GM23338 (cell line): ENCODE data around the gene PPP1R9B. TPM values are rescaled to one million over a fixed set of nuclear protein-coding genes. Genes with fewer than 3 reads are reported as not detected.
A peak's percentile ranks its signal among the peaks of the same experiment; 100 is the strongest.

Source experiments
- ATAC-seq: fragments of 200-7000 bp; cut with Tn5 transposase; 3 replicates; pipeline ENCODE4 v1.9.1; 2020
- DNase-seq: peaks from one replicate; pipeline ENCODE4 v3.0.0-alpha.2; 2015; ENCODE audit warnings: low spot score
- H2AFZ ChIP-seq: fragments of 200-600 bp; sonication (generic); 2 replicates; pipeline ENCODE4 v1.8.0; 2016; ENCODE audit warnings: antibody characterized with exemption, mild to moderate bottlenecking, moderate library complexity
- H3F3A ChIP-seq: fragments of 200-600 bp; sonication (generic); replicated peaks from 2 replicates; pipeline ENCODE4 v1.8.0; 2017; ENCODE audit warnings: antibody characterized with exemption, mixed run types, low read depth
- H3K27ac ChIP-seq: fragments of 200-600 bp; sonication (generic); 2 replicates; pipeline ENCODE4 v1.6.1; 2016; ENCODE audit warnings: low read depth
- H3K27me3 ChIP-seq: fragments of 200-600 bp; sonication (generic); 2 replicates; pipeline ENCODE4 v1.8.0; 2016; ENCODE audit warnings: mild to moderate bottlenecking, mixed run types, moderate library complexity; ENCODE audit not compliant: insufficient read depth
- H3K36me3 ChIP-seq: fragments of 200-600 bp; sonication (generic); 2 replicates; pipeline ENCODE4 v1.8.0; 2016; ENCODE audit warnings: mild to moderate bottlenecking; ENCODE audit not compliant: insufficient read depth
- H3K4me1 ChIP-seq: fragments of 200-600 bp; sonication (generic); 2 replicates; pipeline ENCODE4 v1.8.0; 2016; ENCODE audit warnings: mild to moderate bottlenecking, moderate library complexity; ENCODE audit not compliant: insufficient read depth
- H3K4me2 ChIP-seq: fragments of 200-600 bp; sonication (generic); 2 replicates; pipeline ENCODE4 v1.7.1; 2017; ENCODE audit warnings: mixed run types
- H3K4me3 ChIP-seq: fragments of 200-600 bp; sonication (generic); 2 replicates; pipeline ENCODE4 v1.6.1; 2016; ENCODE audit warnings: mixed run types
- H3K79me2 ChIP-seq: fragments of 200-600 bp; sonication (generic); replicated peaks from 2 replicates; pipeline ENCODE4 v1.8.0; 2017; ENCODE audit warnings: mild to moderate bottlenecking; ENCODE audit not compliant: insufficient read depth
- H3K9me2 ChIP-seq: fragments of 200-600 bp; sonication (generic); 2 replicates; pipeline ENCODE4 v1.8.0; 2017; ENCODE audit not compliant: insufficient read depth
- H4K20me1 ChIP-seq: fragments of 200-600 bp; sonication (generic); replicated peaks from 2 replicates; pipeline ENCODE4 v1.8.0; 2017; ENCODE audit warnings: mild to moderate bottlenecking; ENCODE audit not compliant: insufficient read depth
- H3K27ac Mint-ChIP-seq: 2 replicates; pipeline ENCODE4 v1.8.0; 2020; ENCODE audit warnings: inconsistent platforms, mild to moderate bottlenecking, moderate library complexity, mixed read lengths
- H3K27me3 Mint-ChIP-seq: 3 replicates; pipeline ENCODE4 v1.8.0; 2022; ENCODE audit warnings: low read depth, mild to moderate bottlenecking, moderate library complexity, mixed read lengths, inconsistent platforms; ENCODE audit not compliant: insufficient read depth, poor library complexity
- H3K36me3 Mint-ChIP-seq: 3 replicates; pipeline ENCODE4 v1.8.0; 2021; ENCODE audit warnings: low read depth, mild to moderate bottlenecking, inconsistent platforms, moderate library complexity, mixed read lengths
- H3K4me1 Mint-ChIP-seq: 3 replicates; pipeline ENCODE4 v1.8.0; 2020; ENCODE audit warnings: mild to moderate bottlenecking, inconsistent platforms, mixed read lengths
- H3K4me3 Mint-ChIP-seq: 3 replicates; pipeline ENCODE4 v1.8.0; 2021; ENCODE audit warnings: moderate library complexity, mild to moderate bottlenecking, inconsistent platforms, mixed read lengths
- H3K9me3 Mint-ChIP-seq: 3 replicates; pipeline ENCODE4 v1.8.0; 2020; ENCODE audit warnings: moderate library complexity, mild to moderate bottlenecking, inconsistent platforms, mixed read lengths
- CREB1 ChIP-seq: fragments of 250-450 bp; sonication (Bioruptor Pico); IDR thresholded peaks from 2 replicates; pipeline ENCODE4 v1.5.0; 2020; ENCODE audit warnings: low read depth, mild to moderate bottlenecking, moderate library complexity
- EZH2 ChIP-seq: fragments of 200-600 bp; sonication (generic); IDR thresholded peaks from one replicate; pipeline ENCODE4 v1.8.0; 2017; ENCODE audit warnings: antibody characterized with exemption, mild to moderate bottlenecking, low read depth; ENCODE audit not compliant: unreplicated experiment
- ZNF331 ChIP-seq: fragments of 250-450 bp; sonication (Bioruptor Pico); IDR thresholded peaks from 2 replicates; pipeline ENCODE4 v1.5.0; 2020; ENCODE audit warnings: low read depth, mild to moderate bottlenecking, moderate library complexity
- polyA plus RNA-seq: library from polyadenylated mRNA; unstranded; fragments of >200 nt; fragmentation: Nextera tagmentation; extraction: Ambion mirVana; gene quantifications from 2 replicates; pipeline ENCODE4 v1.2.1, GENCODE V29; 2016
- total RNA-seq: library from RNA; depleted of rRNA; stranded (reverse); fragments of >200 nt; shearing (Covaris generic); gene quantifications from 2 replicates; pipeline ENCODE4 v1.2.3, GENCODE V29; 2014
- TF ChIP-seq, protein P1 (sequence below): IDR thresholded peaks from 2 replicates; pipeline ENCODE4 v1.6.1; 2016; ENCODE audit warnings: antibody characterized with exemption
- TF ChIP-seq, protein P2 (sequence below), 2 experiments: fragments of 200-600 bp in 1 of 2; sonication (generic) in 1 of 2; conservative IDR thresholded peaks; 2 replicates each; pipeline versions ENCODE4 v1.5.1 to v1.6.1; 2016 to 2017; ENCODE audit warnings: antibody characterized with exemption in 2 of 2, low read depth in 2 of 2, mild to moderate bottlenecking in 2 of 2, moderate library complexity in 1 of 2

The PPP1R9B gene
- total and polyA plus RNA-seq, 2 experiments from 2014 or later: 2.1 to 10.5 TPM

DNA sequence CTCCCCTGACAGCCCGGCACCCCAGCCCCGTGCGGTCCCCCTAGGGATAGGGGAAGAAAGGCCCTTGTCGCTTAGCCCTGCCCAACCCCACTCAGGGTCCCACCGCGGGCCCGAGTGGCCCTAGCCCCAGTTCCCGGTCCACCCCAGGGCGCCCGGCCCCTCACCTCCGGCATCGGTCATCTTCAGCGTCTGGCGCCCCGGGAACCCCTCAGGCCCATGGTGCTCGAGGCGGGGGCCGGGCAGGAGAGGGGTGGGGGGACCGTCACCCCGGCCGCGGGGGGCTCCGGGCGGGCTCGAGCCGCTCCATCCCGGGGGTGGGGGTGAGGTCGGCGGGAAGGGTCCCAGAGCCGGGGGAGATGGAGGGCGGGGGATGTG is 21.1 kb downstream of the PPP1R9B start (continued):
- TF ChIP-seq, protein P1, sequence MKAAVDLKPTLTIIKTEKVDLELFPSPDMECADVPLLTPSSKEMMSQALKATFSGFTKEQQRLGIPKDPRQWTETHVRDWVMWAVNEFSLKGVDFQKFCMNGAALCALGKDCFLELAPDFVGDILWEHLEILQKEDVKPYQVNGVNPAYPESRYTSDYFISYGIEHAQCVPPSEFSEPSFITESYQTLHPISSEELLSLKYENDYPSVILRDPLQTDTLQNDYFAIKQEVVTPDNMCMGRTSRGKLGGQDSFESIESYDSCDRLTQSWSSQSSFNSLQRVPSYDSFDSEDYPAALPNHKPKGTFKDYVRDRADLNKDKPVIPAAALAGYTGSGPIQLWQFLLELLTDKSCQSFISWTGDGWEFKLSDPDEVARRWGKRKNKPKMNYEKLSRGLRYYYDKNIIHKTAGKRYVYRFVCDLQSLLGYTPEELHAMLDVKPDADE: no peak
- TF ChIP-seq, protein P2, sequence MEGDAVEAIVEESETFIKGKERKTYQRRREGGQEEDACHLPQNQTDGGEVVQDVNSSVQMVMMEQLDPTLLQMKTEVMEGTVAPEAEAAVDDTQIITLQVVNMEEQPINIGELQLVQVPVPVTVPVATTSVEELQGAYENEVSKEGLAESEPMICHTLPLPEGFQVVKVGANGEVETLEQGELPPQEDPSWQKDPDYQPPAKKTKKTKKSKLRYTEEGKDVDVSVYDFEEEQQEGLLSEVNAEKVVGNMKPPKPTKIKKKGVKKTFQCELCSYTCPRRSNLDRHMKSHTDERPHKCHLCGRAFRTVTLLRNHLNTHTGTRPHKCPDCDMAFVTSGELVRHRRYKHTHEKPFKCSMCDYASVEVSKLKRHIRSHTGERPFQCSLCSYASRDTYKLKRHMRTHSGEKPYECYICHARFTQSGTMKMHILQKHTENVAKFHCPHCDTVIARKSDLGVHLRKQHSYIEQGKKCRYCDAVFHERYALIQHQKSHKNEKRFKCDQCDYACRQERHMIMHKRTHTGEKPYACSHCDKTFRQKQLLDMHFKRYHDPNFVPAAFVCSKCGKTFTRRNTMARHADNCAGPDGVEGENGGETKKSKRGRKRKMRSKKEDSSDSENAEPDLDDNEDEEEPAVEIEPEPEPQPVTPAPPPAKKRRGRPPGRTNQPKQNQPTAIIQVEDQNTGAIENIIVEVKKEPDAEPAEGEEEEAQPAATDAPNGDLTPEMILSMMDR (conservative IDR thresholded peaks at IDR 0.05; ENCODE audit: low read depth in 2 of 2): no peak

DNA sequence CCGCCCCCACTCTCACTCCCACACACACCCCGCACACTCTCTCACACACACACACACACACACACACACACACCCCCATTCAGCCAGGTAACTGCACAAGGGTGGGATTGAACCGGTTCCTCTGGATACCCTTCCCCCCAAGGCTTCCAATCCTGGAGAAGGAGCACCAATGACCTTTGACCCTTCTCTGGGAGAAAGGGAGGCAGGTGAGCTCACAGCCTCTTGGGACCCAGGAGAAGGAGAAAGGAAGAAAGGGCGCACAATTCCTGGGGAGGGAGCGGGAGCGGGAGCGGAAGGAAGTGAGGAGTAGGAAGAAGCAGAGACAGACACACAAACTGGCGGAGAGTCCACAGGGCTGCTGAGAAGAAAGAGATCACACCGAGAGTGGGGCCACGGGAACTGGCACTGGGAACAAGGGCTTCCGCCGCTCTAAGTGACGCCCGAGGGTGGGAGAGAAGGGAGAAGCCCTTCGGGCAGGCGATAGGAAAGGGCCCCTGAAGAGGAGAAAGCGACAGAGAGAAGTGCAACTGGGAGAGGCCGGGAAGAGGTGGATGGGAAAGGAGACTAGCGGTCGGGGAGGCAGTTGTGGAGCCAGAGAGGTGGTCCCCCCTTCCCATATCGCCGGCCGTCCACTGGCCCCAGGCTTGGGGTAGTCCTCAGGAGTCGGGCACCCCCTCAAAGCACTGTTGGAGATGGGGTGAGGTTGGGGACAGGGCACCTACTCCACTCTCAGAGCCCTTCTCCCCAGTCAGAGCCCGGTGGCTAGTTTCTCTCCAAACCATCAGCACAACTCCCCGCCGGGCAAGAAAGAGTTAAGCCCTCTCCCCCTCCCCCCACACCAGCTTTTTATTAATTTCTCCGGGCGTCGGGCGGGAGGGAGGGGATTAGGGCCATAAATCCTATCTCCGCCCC is 21.8 kb downstream of the PPP1R9B start:
- Histone ChIP-seq H3K4me1 (peaks cover 32% of the 10 kb centered on the region), H3K79me2 (no peaks in the 10 kb centered on the region), H2AFZ (peak overlapping the region; percentile 70), H3F3A (no peaks in the 10 kb centered on the region; the same call in 1 of the 2 replicates), H3K27me3 (peaks cover 42% of the 10 kb centered on the region), H3K36me3 (no peaks in the 10 kb centered on the region), H3K9me2 (no peaks in the 10 kb centered on the region), H3K4me3 (peak overlapping the region; percentile 69), H4K20me1 (no peaks in the 10 kb centered on the region), H3K4me2 (peak overlapping the region; percentile 82), H3K27ac (no peak overlapping the region)
- Mint-ChIP-seq H3K36me3 (no peaks in the 10 kb centered on the region), H3K4me1 (peaks cover 63% of the 10 kb centered on the region), H3K27me3 (peaks cover 37% of the 10 kb centered on the region), H3K27ac (no peak overlapping the region), H3K4me3 (peak overlapping the region; percentile 91), H3K9me3 (no peaks in the 10 kb centered on the region)
- TF ChIP-seq ZNF331 (CRISPR knock-in tag): no peak
- no peak for TF ChIP-seq CREB1 (CRISPR knock-in tag)
- peak; percentile 12 for TF ChIP-seq EZH2
- ATAC-seq (peak; percentile 19), DNase-seq (peak; percentile 93)

DNA sequence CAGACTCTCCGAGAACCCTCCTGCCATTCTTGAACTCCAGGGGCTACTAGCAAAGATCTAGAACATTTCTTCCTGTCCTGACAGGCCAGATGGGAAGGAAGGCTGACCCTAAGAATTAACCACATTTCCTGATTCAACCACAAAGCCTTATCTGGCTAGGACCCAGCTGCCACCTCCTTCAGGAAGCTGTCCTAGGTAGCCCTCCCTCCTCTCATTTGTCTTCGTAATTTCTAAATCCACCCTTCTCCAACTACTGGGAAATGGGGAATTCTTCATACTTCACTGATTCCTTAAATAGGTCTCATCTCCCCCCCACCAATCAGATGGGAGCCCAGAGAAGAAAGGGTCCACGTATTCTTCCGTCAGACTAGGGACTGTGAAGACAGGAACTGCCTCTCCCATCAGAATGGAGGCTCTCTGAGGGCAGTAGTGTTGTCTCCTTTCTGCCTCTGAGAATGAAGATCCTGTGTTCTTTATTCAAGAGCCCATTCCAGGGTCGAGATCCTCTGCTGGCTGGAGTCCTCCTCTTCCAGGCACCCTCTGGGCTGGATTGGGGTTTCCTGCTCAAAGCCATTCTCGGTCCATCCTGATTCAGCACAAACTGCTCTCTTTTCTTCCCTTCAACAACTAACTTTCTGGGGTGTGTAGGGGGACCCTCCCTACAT is 22.6 kb downstream of the PPP1R9B start:
- Histone ChIP-seq H3K9me2 (no peaks in the 10 kb centered on the region), H2AFZ (0 out of 2 replicates have a peak overlapping the region, but pooled peaks have one; percentile 33), H3F3A (no peaks in the 10 kb centered on the region; the same call in 1 of the 2 replicates), H3K27ac (no peak overlapping the region), H3K27me3 (peaks cover 38% of the 10 kb centered on the region), H4K20me1 (no peaks in the 10 kb centered on the region), H3K4me1 (peaks cover 32% of the 10 kb centered on the region), H3K36me3 (no peaks in the 10 kb centered on the region), H3K4me2 (peak overlapping the region; percentile 53), H3K79me2 (no peaks in the 10 kb centered on the region), H3K4me3 (peak overlapping the region; percentile 69)
- ATAC-seq (no peak), DNase-seq (peak; percentile 55)
- no peaks in the 10 kb centered on the region for H3K9me3 Mint-ChIP-seq
- peak overlapping the region; percentile 91 for H3K4me3 Mint-ChIP-seq
- H3K27ac Mint-ChIP-seq: no peak overlapping the region
- no peak for TF ChIP-seq EZH2
- TF ChIP-seq, protein P2 (conservative IDR thresholded peaks at IDR 0.05; ENCODE audit: low read depth in 2 of 2): no peak
- TF ChIP-seq, protein P1: no peak
- H3K36me3 Mint-ChIP-seq: no peaks in the 10 kb centered on the region
- H3K27me3 Mint-ChIP-seq: peaks cover 37% of the 10 kb centered on the region
- H3K4me1 Mint-ChIP-seq: peaks cover 64% of the 10 kb centered on the region
